IMR-90 (cell line): ENCODE measurements around the gene TRIM6. TPM values are rescaled to one million over a fixed set of nuclear protein-coding genes. Genes with fewer than 3 reads are reported as not detected.

Experiments used
- ATAC-seq: fragments of 200-7000 bp; cut with Tn5 transposase; 2 replicates; pipeline ENCODE4 v1.9.1; 2020; ENCODE audit warnings: low read depth, mild to moderate bottlenecking, moderate library complexity
- BruUV-seq: library from RNA; stranded (reverse); fragments of 400-500 nt; replicated peaks from 2 replicates; lab custom pipeline; 2021; lab: Mats Ljungman, UMichigan
- CTCF ChIA-PET: fragments of 300-600 bp; formaldehyde crosslinking; extraction: SDS; loops from one replicate; lab custom pipeline; 2021; ENCODE audit warnings: antibody characterized with exemption; lab: Yijun Ruan, JAX
- POLR2A ChIA-PET: fragments of 300-600 bp; sonication (Branson Sonifier 250); formaldehyde crosslinking; loops from one replicate; lab custom pipeline; 2022; ENCODE audit warnings: antibody characterized with exemption; ENCODE audit not compliant: unreplicated experiment; lab: Charles Lee
- DNase-seq: peaks from one replicate; pipeline ENCODE4 v3.0.0; 2013
- H2AFZ ChIP-seq: replicated peaks from 2 replicates; pipeline ENCODE3; 2013; ENCODE audit warnings: low read length, mild to moderate bottlenecking; ENCODE audit not compliant: poor library complexity
- H2AK5ac ChIP-seq: 2 replicates; pipeline ENCODE4 v1.6.1; 2013; ENCODE audit warnings: low read depth, low read length, inconsistent platforms
- H2AK9ac ChIP-seq: replicated peaks from 2 replicates; pipeline ENCODE3; 2013; ENCODE audit warnings: mild to moderate bottlenecking, low read depth, low read length, moderate library complexity; ENCODE audit not compliant: poor library complexity
- H2BK120ac ChIP-seq: 2 replicates; pipeline ENCODE4 v1.6.1; 2013; ENCODE audit warnings: low read depth, low read length, inconsistent platforms
- H2BK15ac ChIP-seq: 3 replicates; pipeline ENCODE4 v1.6.1; 2013; ENCODE audit warnings: low read depth, low read length, inconsistent platforms
- H2BK20ac ChIP-seq: 2 replicates; pipeline ENCODE4 v1.6.1; 2013; ENCODE audit warnings: low read depth, mild to moderate bottlenecking, inconsistent platforms, low read length, moderate library complexity
- H2BK5ac ChIP-seq: 2 replicates; pipeline ENCODE4 v1.6.1; 2013; ENCODE audit warnings: mild to moderate bottlenecking, low read depth, low read length, inconsistent platforms; ENCODE audit not compliant: poor library complexity, severe bottlenecking
- H3K14ac ChIP-seq: replicated peaks from 2 replicates; pipeline ENCODE4 v1.6.1; 2013; ENCODE audit warnings: low read depth, low read length, inconsistent platforms
- H3K18ac ChIP-seq: 2 replicates; pipeline ENCODE4 v1.6.1; 2013; ENCODE audit warnings: low read depth, low read length, control low read depth
- H3K23ac ChIP-seq: 2 replicates; pipeline ENCODE4 v1.6.1; 2013; ENCODE audit warnings: low read depth, low read length, inconsistent platforms
- H3K27ac ChIP-seq: 2 replicates; pipeline ENCODE4 v1.5.1; 2013; ENCODE audit warnings: mild to moderate bottlenecking, control low read depth, low read length; ENCODE audit not compliant: insufficient read depth
- H3K27me3 ChIP-seq: 2 replicates; pipeline ENCODE4 v1.6.1; 2013; ENCODE audit warnings: low read length; ENCODE audit not compliant: control insufficient read depth, insufficient read depth
- H3K36me3 ChIP-seq: 2 replicates; pipeline ENCODE4 v1.6.1; 2013; ENCODE audit warnings: low read length, mixed read lengths; ENCODE audit not compliant: control insufficient read depth, insufficient read depth
- H3K4ac ChIP-seq: 2 replicates; pipeline ENCODE4 v1.6.1; 2013; ENCODE audit warnings: low read depth, low read length, inconsistent platforms
- H3K4me1 ChIP-seq: 2 replicates; pipeline ENCODE4 v1.6.1; 2013; ENCODE audit warnings: low read length, mixed read lengths; ENCODE audit not compliant: control insufficient read depth, insufficient read depth
- H3K4me2 ChIP-seq: 2 replicates; pipeline ENCODE4 v1.6.1; 2013; ENCODE audit warnings: low read depth, mild to moderate bottlenecking, control low read depth, low read length, moderate library complexity
- H3K4me3 ChIP-seq: 2 replicates; pipeline ENCODE4 v1.5.1; 2013; ENCODE audit warnings: low read depth, mild to moderate bottlenecking, control low read depth, low read length, moderate library complexity; ENCODE audit not compliant: insufficient read depth
- H3K56ac ChIP-seq: 2 replicates; pipeline ENCODE4 v1.6.1; 2013; ENCODE audit warnings: low read length, inconsistent platforms; ENCODE audit not compliant: insufficient read depth; ENCODE audit errors: extremely low read depth
- H3K79me1 ChIP-seq, 2 experiments: 2 replicates each; pipeline ENCODE4 v1.6.1; 2013; ENCODE audit warnings: low read length in 2 of 2, inconsistent platforms in 1 of 2, low read depth in 1 of 2
- H3K9ac ChIP-seq: 2 replicates; pipeline ENCODE4 v1.6.1; 2013; ENCODE audit warnings: low read depth, low read length, control low read depth
- H3K9me1 ChIP-seq: 2 replicates; pipeline ENCODE4 v1.6.1; 2013; ENCODE audit warnings: low read length, inconsistent platforms; ENCODE audit not compliant: insufficient read depth
- H3K9me3 ChIP-seq: 2 replicates; pipeline ENCODE4 v1.6.1; 2013; ENCODE audit warnings: low read length; ENCODE audit not compliant: control insufficient read depth, insufficient read depth
- H4K20me1 ChIP-seq: 2 replicates; pipeline ENCODE4 v1.6.1; 2013; ENCODE audit warnings: low read length, inconsistent platforms; ENCODE audit not compliant: insufficient read depth
- H4K5ac ChIP-seq: 2 replicates; pipeline ENCODE4 v1.6.1; 2013; ENCODE audit warnings: mild to moderate bottlenecking, low read depth, low read length, control low read depth
- H4K8ac ChIP-seq, 2 experiments: 2 replicates each; pipeline ENCODE4 v1.6.1; 2013; ENCODE audit warnings: low read depth in 2 of 2, low read length in 2 of 2, control low read depth in 1 of 2, inconsistent platforms in 1 of 2
- H4K91ac ChIP-seq: 2 replicates; pipeline ENCODE4 v1.6.1; 2013; ENCODE audit warnings: low read depth, low read length, inconsistent platforms; ENCODE audit not compliant: insufficient read depth
- CEBPB ChIP-seq: IDR thresholded peaks from 2 replicates; pipeline ENCODE4 v1.6.1; 2012; ENCODE audit warnings: low read depth, low read length, improper control_type of control experiment
- CHD1 ChIP-seq: IDR thresholded peaks from 2 replicates; pipeline ENCODE4 v1.6.1; 2012; ENCODE audit warnings: low read depth, low read length, improper control_type of control experiment
- CTCF ChIP-seq: conservative IDR thresholded peaks from 2 replicates; pipeline ENCODE4 v1.5.1; 2012; ENCODE audit warnings: mild to moderate bottlenecking, low read depth, low read length, improper control_type of control experiment
- ELK1 ChIP-seq: fragments of 150-350 bp; IDR thresholded peaks from 2 replicates; pipeline ENCODE4 v1.6.1; 2016; ENCODE audit warnings: low read depth, mild to moderate bottlenecking, low read length, moderate library complexity, borderline replicate concordance
- FOS ChIP-seq: fragments of 150-350 bp; IDR thresholded peaks from 2 replicates; pipeline ENCODE4 v1.6.1; 2016; ENCODE audit warnings: low read depth, low read length
- MAFK ChIP-seq: IDR thresholded peaks from 2 replicates; pipeline ENCODE4 v1.6.1; 2012; ENCODE audit warnings: low read depth, low read length, improper control_type of control experiment
- MAZ ChIP-seq: IDR thresholded peaks from 2 replicates; pipeline ENCODE4 v1.6.1; 2012; ENCODE audit warnings: low read depth, mild to moderate bottlenecking, low read length, improper control_type of control experiment, moderate library complexity, borderline replicate concordance
- NFE2L2 ChIP-seq: fragments of 150-350 bp; IDR thresholded peaks from 2 replicates; pipeline ENCODE4 v1.6.1; 2016; ENCODE audit warnings: low read depth, mild to moderate bottlenecking, low read length
- RAD21 ChIP-seq: IDR thresholded peaks from 2 replicates; pipeline ENCODE4 v1.6.1; 2012; ENCODE audit warnings: low read length, improper control_type of control experiment
- RCOR1 ChIP-seq: IDR thresholded peaks from 2 replicates; pipeline ENCODE4 v1.6.1; 2012; ENCODE audit warnings: mild to moderate bottlenecking, low read length, improper control_type of control experiment; ENCODE audit not compliant: insufficient replicate concordance
- RFX5 ChIP-seq: IDR thresholded peaks from 2 replicates; pipeline ENCODE4 v1.8.0; 2012; ENCODE audit warnings: low read depth, mild to moderate bottlenecking, low read length, moderate library complexity
- SMC3 ChIP-seq: fragments of 150-350 bp; IDR thresholded peaks from 2 replicates; pipeline ENCODE4 v1.6.1; 2016; ENCODE audit warnings: low read depth, mild to moderate bottlenecking, antibody characterized with exemption, low read length, moderate library complexity
- USF2 ChIP-seq: fragments of 150-350 bp; IDR thresholded peaks from 2 replicates; pipeline ENCODE4 v1.6.1; 2017; ENCODE audit warnings: mild to moderate bottlenecking, antibody characterized with exemption, low read length, low read depth
- WGBS, 2 experiments: methylation state at CpG; one replicate each; pipeline versions ENCODE4 v1.1.5 to v1.1.7; 2013; ENCODE audit warnings: missing lambda C conversion rate in 2 of 2; ENCODE audit not compliant: insufficient read length in 1 of 2; ENCODE audit errors: extremely low coverage in 2 of 2; 5-methylcytosine and 5-hydroxymethylcytosine counted together
- dilution Hi-C: fragments of 300-500 bp; cut with HindIII; formaldehyde crosslinking; loops from one replicate; pipeline ENCODE4 v1.14.3; 2018; ENCODE audit warnings: low sequenced_read_pairs; ENCODE audit not compliant: unreplicated experiment
- in situ Hi-C: fragments of 300-500 bp; cut with MboI; formaldehyde crosslinking; loops from 3 replicates; pipeline ENCODE4 v1.14.3; 2019; ENCODE audit warnings: low sequenced_read_pairs, inconsistent platforms, mixed read lengths
- intact Hi-C: fragments of 100-400 bp; cut with micrococcal nuclease; formaldehyde crosslinking; loops from 2 replicates; pipeline ENCODE4 v1.10.0; 2022
- polyA plus RNA-seq, 3 experiments: library from polyadenylated mRNA; depleted of rRNA; stranded (reverse); fragments of >200 nt; gene quantifications; 2 replicates each; pipeline ENCODE4 v1.2.3, GENCODE V29; 2012; ENCODE audit warnings: low replicate concordance in 1 of 3
- total RNA-seq: library from RNA; depleted of rRNA; stranded (reverse); fragments of >200 nt; gene quantifications from 2 replicates; pipeline ENCODE4 v1.2.3, GENCODE V29; 2012

Gene TRIM6
- total and polyA plus RNA-seq, 2 of the 4 experiments (the other 2 are of a cell fraction): 3.9 to 4.7 TPM

- Histone ChIP-seq H3K9ac (peak within 1 kb of the TSS; percentile 82), H3K14ac (peak within 1 kb of the TSS; percentile 87), H3K4me2 (peak within 1 kb of the TSS; percentile 94), H2BK20ac (peak within 1 kb of the TSS; percentile 75), H3K4me1 (peaks cover 21% of the 10 kb centered on the region), H3K4me3 (peak within 1 kb of the TSS; percentile 46), H2AK9ac (peak within 1 kb of the TSS; percentile 78), H3K27ac (peak within 1 kb of the TSS; percentile 46), H3K18ac (peak within 1 kb of the TSS; percentile 90), H3K9me3 (no peaks in the 10 kb centered on the region), H4K91ac (peak within 1 kb of the TSS; percentile 53), H3K56ac (peak within 1 kb of the TSS; percentile 45; the same call in 1 of the 2 replicates), H2BK120ac (peak within 1 kb of the TSS; percentile 74), H3K23ac (peak within 1 kb of the TSS; percentile 56), H2BK15ac (peak within 1 kb of the TSS; percentile 55), H4K5ac (peak within 1 kb of the TSS; percentile 92), H3K9me1 (peaks cover 15% of the 10 kb centered on the region), H2AFZ (peak within 1 kb of the TSS; percentile 95), H3K79me1 (peaks cover 0 to 16% of the 10 kb centered on the region in 2 experiments; a peak in 3 of 4 replicates), H3K4ac (peak within 1 kb of the TSS; percentile 79), H2AK5ac (peak within 1 kb of the TSS; percentile 85), H4K8ac (peak within 1 kb of the TSS; percentile 78 to 95), H3K27me3 (no peaks in the 10 kb centered on the region), H3K36me3 (no peaks in the 10 kb centered on the region), H2BK5ac (peak within 1 kb of the TSS; percentile 82), H4K20me1 (no peaks in the 10 kb centered on the region)
- CTCF ChIA-PET: interaction anchor here (0.6 to 1.0 kb wide), 2 partner anchors 24 to 89 kb away, joined by 3 read pairs; no protein-coding TSS in a partner anchor
- dilution Hi-C loops: no loop called here
- in situ Hi-C loops: loop anchor here (5.0 to 25.0 kb wide), 2 partner anchors 63 to 688 kb away; partner anchors contain the start of genes CAVIN3, TRIM22 and TRIM5
- peak; percentile 78 for ATAC-seq
- intact Hi-C loops: no loop called here
- BruUV-seq: no TSS peak
- 50% methylated on average over 2 of the region's 7 CpGs; no CpG with 5 or more reads in 1 of the 2 experiments for WGBS, 2 experiments
- POLR2A ChIA-PET: interaction anchor here (0.7 kb wide), 1 partner anchor 65 kb away, joined by 4 read pairs; the partner anchor contains the start of gene TRIM22
- peak; percentile 62 for DNase-seq
- TF ChIP-seq CHD1 (no peak), SMC3 (no peak), MAFK (no peak), FOS (no peak), NFE2L2 (no peak), USF2 (no peak), RAD21 (no peak), CEBPB (no peak), CTCF (no peak), RCOR1 (no peak), ELK1 (no peak), RFX5 (no peak), MAZ (no peak; the same call in 1 of the 2 replicates)
These were observed 28.2 kb downstream of the TRIM6 start, which contains the start of gene TRIM34 for GRCh38 chr11:5624489-5625279. Gene TRIM34, plus strand, starts transcription at chr11:5625001. Its CDS starts 7,331 bp downstream, at chr11:5632332.
